Activated CD8-positive, alpha-beta memory T cell treated with anti-CD3 and anti-CD28 coated beads, Interleukin-2, amount 50 U/mL, for 1 hour (primary cell): ENCODE measurements around the gene NTM.

Source experiments
- DNase-seq: peaks from one replicate; pipeline ENCODE4 v3.0.0-alpha.2; 2020; ENCODE audit errors: extremely low read depth

The NTM gene

GRCh38 chr11:132205496-132205895 is 835.1 kb downstream of the NTM start:
- no peak for DNase-seq

GRCh38 chr11:132206993-132207392 is 836.6 kb downstream of the NTM start:
- DNase-seq = no peak

- DNase-seq = no peak
Observed at GRCh38 chr11:132208477-132209055, 838.2 kb downstream of the NTM start.

- DNase-seq = no peak
Observed at GRCh38 chr11:132211479-132211878, 841.1 kb downstream of the NTM start.

- no peak for DNase-seq
Observed at GRCh38 chr11:132217856-132218255, 847.4 kb downstream of the NTM start.

GRCh38 chr11:132220474-132220873 is 850.1 kb downstream of the NTM start:
- no peak for DNase-seq

- DNase-seq = no peak
Observed at GRCh38 chr11:132222345-132222744, 851.9 kb downstream of the NTM start.

GRCh38 chr11:132226522-132226921 is 856.1 kb downstream of the NTM start:
- DNase-seq = no peak

GRCh38 chr11:132228746-132229325 is 858.4 kb downstream of the NTM start:
- DNase-seq = no peak

GRCh38 chr11:132231656-132232347 is 861.4 kb downstream of the NTM start:
- no peak for DNase-seq

- DNase-seq = no peak
Observed at GRCh38 chr11:132234878-132235277, 864.5 kb downstream of the NTM start.

- no peak for DNase-seq
Observed at GRCh38 chr11:132237781-132238180, 867.4 kb downstream of the NTM start.

GRCh38 chr11:132238331-132238866 is 868.0 kb downstream of the NTM start:
- no peak for DNase-seq

- no peak for DNase-seq
Observed at GRCh38 chr11:132240374-132240773, 870.0 kb downstream of the NTM start.

- DNase-seq = no peak
Observed at GRCh38 chr11:132242632-132243031, 872.2 kb downstream of the NTM start.

- no peak for DNase-seq
Observed at GRCh38 chr11:132244846-132245245, 874.4 kb downstream of the NTM start.

- DNase-seq = no peak
Observed at GRCh38 chr11:132245403-132246385, 875.3 kb downstream of the NTM start.

GRCh38 chr11:132248580-132248979 is 878.2 kb downstream of the NTM start:
- no peak for DNase-seq

- DNase-seq = no peak
Observed at GRCh38 chr11:132249256-132249655, 878.8 kb downstream of the NTM start.

GRCh38 chr11:132251061-132251460 is 880.6 kb downstream of the NTM start:
- DNase-seq = no peak

GRCh38 chr11:132253469-132254264 is 883.3 kb downstream of the NTM start:
- DNase-seq = no peak
